NOMO-1 treated with DMSO at 0.1 percent for 48 hours (cell line): ENCODE results near the gene LRRFIP1.
"Not testable (repeated sequence)": the region's sequence is repeated elsewhere in the genome, so short reads cannot be mapped to it uniquely, and the experiment has no call there.

Source experiments
- DNase-seq: peaks from one replicate; lab custom pipeline; 2025; ENCODE audit not compliant: unreplicated experiment; lab: John Stamatoyannopoulos, UW

The LRRFIP1 gene

DNA sequence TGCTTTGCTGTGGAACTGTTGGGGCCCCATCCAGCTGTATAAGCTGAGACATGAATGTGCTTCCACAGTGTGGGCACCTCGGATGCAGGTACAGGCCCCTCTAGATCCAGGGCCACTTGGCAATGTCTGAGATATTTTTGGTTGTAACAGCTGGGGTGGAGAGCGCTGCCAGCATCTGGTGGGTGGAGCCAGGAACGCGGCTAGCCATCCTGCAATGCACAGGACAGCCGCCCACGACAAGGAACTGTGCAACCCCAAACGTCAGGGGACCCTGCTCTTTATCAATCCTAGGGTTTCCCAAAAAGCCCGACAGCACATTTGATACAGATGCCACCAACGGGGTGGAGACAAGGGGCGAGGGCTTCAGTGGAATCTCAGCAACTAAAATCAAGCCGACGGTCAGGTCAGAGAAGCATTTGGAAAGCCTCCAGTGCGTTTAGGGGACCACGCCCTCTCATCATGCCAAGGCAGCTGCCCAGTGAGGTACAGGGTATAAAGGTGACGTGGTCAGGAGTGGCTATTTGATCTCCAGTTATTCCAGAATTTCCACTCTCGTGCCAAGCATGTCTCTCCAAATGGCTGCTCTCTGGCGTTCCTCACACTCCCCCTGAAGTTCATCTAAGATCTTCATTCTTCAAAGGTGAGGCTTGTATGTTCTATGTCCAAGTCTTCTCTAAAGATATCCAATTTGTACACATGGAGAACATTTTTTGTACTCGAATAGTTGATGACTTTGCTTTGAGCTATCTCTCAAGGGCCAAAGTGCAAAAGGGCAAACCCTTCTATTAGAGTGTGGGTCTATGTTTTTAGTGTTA is 55.7 kb downstream of the LRRFIP1 start:
- no peak for DNase-seq

DNA sequence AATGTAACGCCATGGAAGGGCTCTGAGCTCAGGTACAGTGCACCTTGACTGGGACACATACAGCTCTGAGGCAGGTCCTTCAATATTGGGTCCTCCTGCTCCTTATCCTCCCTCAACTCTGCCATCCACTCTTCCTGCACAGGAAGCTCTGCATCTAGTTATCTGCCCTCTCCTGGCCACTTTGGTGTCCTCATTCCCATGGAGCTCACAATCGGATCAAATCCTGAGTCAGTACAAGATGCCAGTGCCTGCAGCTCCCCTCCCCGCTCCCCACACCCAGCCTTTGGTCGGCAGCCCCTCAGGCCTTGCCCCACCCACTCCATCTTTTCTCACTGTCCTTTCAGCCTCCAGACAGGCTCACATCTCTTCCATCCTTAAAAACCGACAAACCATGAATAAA is 58.0 kb downstream of the LRRFIP1 start:
- DNase-seq = no peak

- no peak for DNase-seq
Observed at GRCh38 chr2:237686659-237687136, 59.3 kb downstream of the LRRFIP1 start.

DNA sequence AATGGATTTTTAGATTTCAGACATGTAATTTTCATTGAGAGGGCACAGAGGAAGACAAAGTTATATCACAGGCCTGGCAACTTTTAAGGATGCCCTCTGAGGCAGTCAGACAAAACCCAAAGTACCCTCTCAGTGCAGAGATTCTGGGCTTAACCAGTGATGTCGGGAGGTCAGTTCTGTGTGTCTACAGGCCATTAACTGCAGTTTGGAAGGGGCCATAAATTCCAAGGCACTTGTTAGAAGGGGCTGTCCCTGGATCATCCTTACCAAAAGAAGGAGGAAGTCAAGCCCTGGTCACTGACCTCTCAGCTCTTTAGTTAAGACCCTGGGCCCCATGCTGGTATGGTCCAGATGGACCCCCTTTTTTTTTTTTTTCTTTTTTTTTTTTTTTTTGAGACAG is 60.7 kb downstream of the LRRFIP1 start:
- no peak for DNase-seq

DNA sequence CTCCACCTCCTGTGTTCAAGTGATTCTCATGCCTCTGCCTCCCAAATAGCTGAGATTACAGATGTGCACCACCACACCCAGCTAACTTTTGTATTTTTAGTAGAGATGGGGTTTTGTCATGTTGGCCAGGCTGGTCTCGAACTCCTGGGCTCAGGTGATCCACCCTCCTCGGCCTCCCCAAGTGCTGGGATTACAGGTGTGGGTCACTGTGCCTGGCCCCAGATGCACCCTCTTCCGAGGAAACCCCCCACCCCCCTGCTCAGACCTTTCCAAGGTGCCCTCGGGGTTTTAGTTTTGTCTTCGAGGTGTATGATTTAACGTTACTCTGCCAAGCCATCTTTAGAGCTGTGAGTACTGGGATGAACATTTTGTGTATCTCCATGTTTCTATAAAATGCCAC is 61.2 kb downstream of the LRRFIP1 start:
- not testable (repeated sequence) for DNase-seq

DNA sequence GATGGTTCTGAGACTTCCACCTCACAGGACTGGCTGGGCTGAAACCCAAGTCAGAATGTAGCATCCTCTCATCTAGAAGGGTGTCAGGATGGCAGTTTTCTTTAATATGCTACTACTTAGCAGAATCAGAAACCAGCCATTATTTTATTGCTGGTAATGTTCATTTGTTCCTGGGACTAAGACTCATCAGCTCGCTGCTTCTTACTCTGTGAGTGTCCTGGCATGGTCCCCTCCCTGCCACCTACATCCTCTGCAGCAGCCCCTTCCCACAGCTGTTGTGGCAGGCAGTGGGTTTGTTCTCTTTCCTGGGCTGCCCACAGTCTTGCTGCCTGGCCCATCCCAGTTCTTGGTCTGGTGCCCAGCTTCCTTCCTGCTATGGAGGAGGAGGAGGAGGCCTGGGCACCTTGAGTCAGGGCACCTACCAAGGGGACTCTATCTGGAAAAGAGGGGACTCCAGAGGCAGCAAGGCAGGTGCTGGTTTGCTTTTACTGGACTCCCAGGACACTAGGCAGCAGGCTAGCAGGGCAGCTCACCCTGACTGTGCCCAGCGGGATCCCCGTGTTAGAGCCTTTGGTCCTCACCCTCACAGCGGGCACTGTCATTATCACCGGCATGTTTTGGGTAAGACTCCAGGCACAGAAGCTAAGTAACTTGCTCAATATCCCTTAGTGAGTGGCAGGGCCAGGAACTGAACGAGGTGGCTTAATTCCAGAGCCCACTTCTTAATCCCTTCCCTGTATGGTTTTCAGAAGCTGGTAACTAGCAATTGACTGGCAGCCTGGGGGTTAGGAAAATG is 62.1 kb downstream of the LRRFIP1 start:
- DNase-seq = peak; percentile 13

DNA sequence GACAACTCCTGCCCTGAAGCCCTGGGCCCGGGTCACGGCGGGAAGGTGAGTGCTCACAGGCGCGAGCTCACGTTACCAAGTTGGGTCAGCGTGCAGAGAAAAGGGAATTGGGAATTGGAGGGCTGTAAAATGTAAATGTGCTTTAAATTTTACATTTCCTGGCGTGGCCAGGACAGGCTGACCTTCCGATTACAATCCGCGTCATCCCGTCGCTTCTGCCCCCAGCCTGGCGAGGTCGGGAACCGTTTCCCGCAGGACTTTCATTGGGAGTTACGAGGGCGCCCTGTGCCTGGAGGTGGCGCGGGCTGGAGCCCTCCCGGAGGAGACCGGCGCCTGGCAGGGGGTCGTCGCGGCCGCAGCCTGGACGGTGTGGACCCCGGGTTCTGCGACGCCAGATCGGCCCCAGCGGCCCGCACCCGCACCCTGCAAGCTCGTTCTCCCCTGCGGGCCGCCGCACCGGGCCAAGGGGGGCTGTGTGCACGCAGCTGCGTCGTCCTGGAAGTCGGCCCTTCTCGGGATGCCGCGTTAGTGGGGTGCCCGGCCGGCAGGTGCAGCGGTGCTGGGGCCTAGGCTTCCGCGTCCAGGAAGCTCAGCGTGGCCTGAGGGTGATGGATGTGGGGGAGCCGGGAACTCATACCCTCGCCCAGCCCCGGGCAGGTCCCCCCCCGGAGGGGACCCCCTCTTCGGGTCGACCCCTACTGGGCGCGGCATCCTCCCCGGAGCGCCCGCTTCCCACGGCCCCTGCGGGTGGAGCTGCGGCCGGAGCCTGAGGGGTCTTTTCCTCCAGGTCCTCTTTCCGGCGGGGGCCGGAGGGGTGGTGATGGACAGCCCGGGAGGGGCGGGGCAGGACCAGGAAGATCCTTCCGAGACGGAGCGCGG is 63.9 kb downstream of the LRRFIP1 start:
- peak; percentile 38 for DNase-seq

DNA sequence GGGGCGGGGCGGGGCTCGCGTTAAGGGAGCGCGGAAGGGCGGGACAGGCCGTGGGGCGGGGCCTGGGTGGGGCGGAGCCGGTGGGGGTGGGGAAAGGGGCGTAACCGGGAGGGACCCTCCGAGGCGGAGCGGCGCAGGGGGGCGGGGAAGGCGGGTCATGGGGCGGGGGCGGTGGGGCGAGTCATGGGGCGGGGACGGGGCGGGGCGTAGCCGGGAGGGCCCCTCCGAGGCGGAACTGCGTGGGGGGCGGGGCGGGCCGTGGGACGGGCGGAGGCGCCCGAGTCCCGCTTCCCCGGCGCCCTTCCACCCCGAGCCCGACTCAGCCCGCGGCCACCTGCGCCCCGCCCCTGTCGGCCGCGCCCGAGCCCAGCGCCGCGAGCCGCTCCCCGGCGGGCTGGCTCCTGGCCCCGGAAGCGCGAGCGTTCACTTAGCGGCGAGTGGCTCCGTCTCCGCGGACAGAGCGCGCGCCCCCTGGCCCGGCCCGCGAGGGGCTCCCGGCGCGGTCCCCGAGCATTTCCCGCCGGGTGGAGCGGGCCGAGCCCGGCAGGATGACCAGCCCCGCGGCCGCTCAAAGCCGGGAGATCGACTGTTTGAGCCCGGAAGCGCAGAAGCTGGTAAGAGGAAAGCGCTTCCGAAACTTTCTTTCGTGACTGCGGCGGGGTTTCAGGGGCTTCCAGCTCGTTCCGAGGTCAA is 64.7 kb downstream of the LRRFIP1 start:
- peak; percentile 81 for DNase-seq

GRCh38 chr2:237692601-237693290 is 65.4 kb downstream of the LRRFIP1 start:
- DNase-seq = no peak

DNA sequence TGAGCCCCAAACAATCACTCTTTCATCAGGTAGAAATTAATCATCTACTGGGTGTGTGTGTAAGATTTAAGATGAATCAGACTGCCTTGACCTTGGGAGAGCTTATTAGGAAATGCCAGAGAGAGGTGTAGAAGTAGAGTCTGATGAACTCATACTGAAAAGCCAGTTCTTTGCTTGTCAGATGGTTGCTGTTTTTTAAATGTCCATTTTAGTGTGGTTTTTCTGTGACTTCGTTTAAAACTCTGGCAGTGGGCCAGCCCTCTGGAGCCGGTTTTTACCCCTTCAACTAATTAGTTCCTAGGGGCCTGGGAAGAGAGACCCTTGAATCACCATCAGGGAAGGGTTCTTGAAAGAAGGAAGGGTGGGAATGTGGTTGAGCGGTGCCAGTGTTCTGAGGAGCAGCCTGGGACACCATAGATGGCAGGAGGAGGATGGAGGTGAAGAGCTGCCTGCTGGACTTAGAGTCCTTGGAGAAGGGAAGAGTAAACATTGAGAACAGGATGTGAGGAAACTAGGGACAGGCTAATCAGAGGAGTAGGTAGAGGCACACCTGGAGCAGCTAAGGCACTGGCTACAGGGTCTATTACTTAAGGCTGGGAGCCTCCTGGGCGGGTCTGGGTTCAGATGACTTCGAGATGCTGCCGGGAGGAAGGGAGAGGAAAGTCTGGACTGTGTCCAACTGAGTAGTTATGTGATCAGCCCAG is 66.1 kb downstream of the LRRFIP1 start:
- peak; percentile 5 for DNase-seq

- DNase-seq = peak; percentile 77
Observed at GRCh38 chr2:237694415-237695194, 67.2 kb downstream of the LRRFIP1 start.

DNA sequence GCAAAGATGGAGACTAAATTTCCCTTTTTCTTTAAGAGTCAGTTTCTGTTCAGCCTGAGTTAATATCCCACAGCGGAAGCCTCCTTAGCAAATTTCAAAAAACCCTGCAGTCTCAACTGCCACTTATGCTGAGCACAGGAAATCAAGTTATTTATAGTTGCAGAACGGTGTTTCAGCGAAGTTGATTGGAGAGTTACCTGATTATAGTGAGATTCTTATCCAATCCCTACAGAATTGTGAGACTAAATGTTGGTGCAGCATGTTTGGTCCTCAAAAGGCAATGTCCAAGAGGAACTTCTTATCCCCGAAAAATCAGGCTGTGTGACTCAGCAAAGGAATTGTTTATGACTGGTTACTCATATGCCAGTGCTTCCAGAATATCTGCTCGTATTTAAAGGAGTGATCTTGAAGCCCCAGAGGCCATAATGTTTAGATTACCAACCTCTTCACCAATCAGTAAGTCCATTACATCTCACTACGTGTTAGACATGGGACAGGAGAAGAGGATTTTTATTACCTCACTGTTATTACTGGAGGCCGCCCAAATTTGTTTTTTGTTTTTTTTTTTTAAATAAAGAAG is 67.9 kb downstream of the LRRFIP1 start:
- DNase-seq = peak; percentile 96

DNA sequence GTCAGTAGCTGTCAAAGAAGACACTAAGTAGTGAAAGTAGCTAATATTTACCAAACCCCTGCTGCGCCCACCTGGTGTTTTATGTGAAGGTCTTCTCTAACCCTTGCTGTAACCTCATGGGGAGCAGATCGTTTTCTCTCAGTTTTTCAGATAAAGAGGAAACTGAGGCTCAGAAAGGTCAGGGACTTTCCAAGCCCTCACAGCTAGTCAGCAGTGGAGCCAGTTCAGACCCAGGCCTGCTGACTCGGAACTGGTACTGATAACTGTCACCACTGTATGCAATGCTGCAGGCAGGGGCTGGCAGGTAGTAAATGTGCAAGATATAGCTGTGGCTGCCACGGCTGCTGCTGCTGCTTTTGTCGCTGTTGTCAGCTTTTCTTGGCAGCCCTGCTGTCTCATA is 69.1 kb downstream of the LRRFIP1 start:
- no peak for DNase-seq

DNA sequence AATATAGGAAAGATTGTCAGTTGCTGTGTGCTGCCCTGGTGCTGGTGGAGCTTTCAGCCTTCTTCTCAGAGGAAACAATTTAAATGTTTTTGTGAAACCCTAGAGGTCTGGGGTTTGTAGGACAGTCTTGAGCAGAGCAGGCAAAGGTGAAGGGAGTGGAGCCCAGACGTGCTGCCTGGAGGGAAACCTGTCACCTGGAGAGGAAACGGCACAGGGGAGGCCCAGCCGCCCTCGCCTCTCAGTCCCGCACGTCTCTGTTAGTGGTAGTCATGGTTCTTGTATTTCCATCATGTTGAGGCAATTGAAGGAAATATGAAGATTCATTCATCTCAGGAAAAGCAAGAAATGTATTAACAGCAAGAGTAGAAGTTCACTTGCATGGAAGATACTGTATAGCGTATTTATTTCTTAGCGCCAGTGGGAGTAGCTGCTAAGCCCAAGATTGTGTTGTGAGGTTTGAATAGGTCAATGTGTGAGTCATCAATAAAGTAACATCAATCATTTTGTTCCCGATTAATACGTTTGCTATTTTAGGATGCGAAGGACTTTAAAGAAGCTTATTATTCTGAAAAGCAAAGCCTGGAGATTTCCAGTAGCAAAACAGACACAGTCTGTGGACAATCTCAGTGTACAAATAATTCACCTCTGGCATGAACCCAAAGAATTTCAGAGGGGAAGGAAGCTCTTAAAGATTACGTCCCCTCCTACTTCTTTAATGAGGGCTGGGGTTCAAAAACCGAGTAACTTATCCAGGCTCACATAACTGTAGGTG is 70.4 kb downstream of the LRRFIP1 start:
- peak; percentile 17 for DNase-seq

DNA sequence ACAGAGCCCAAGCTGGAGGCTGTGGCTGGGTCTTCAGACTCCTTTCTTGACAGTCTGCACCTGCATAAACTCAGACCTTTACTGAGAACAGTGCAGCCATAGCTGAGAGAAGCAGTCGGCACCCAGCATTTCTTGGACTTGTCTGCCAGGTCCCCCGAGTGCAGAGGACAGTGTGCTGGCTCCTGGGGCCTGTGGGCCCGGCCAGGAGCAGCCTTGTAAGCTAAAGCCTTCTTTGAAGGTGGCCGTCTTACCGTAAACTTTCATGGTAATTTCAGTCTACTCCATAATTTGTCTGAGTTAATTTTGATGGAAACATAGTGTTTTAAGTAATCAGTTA is 70.9 kb downstream of the LRRFIP1 start:
- DNase-seq = peak; percentile 17

- DNase-seq = no peak
Observed at GRCh38 chr2:237699870-237700511, 72.6 kb downstream of the LRRFIP1 start.

- peak; percentile 70 for DNase-seq
Observed at GRCh38 chr2:237700512-237701032, 73.2 kb downstream of the LRRFIP1 start.
